Hematopoietic multipotent progenitor cell treated with erythropoietin and hydrocortisone succinate and interleukin-3 and kit ligand, for 17 days (in vitro differentiated cells): ENCODE measurements around the gene RNF144B.
A peak's percentile ranks its signal among the peaks of the same experiment; 100 is the strongest.

Source experiments
- DNase-seq: peaks from one replicate; pipeline ENCODE4 v3.0.0-alpha.2; 2015; ENCODE audit warnings: low spot score

Gene RNF144B

GRCh38 chr6:18488526-18489270, 101.5 kb downstream of the RNF144B start:
- no peak for DNase-seq

GRCh38 chr6:18489335-18489734, 102.2 kb downstream of the RNF144B start:
- no peak for DNase-seq

- DNase-seq = no peak
Measured at GRCh38 chr6:18491308-18492045, 104.3 kb downstream of the RNF144B start.

- DNase-seq = no peak
Measured at GRCh38 chr6:18492972-18493371, 105.8 kb downstream of the RNF144B start.

GRCh38 chr6:18493382-18493891, 106.3 kb downstream of the RNF144B start:
- DNase-seq = no peak

- no peak for DNase-seq
Measured at GRCh38 chr6:18493925-18494324, 106.8 kb downstream of the RNF144B start.

- DNase-seq = no peak
Measured at GRCh38 chr6:18495236-18495635, 108.1 kb downstream of the RNF144B start.

GRCh38 chr6:18496462-18496861, 109.3 kb downstream of the RNF144B start:
- DNase-seq = no peak

- DNase-seq = no peak
Measured at GRCh38 chr6:18497006-18497405, 109.9 kb downstream of the RNF144B start.

- no peak for DNase-seq
Measured at GRCh38 chr6:18498408-18498807, 111.3 kb downstream of the RNF144B start.

- no peak for DNase-seq
Measured at GRCh38 chr6:18500921-18501662, 113.9 kb downstream of the RNF144B start.

- DNase-seq = no peak
Measured at GRCh38 chr6:18501663-18502013, 114.5 kb downstream of the RNF144B start.

- no peak for DNase-seq
Measured at GRCh38 chr6:18503206-18503592, 116.0 kb downstream of the RNF144B start.

GRCh38 chr6:18503593-18504231, 116.6 kb downstream of the RNF144B start:
- DNase-seq = peak; percentile 11

GRCh38 chr6:18504232-18504596, 117.1 kb downstream of the RNF144B start:
- no peak for DNase-seq

GRCh38 chr6:18506382-18507017, 119.3 kb downstream of the RNF144B start:
- DNase-seq = no peak

GRCh38 chr6:18507018-18507415, 119.9 kb downstream of the RNF144B start:
- no peak for DNase-seq

- DNase-seq = no peak
Measured at GRCh38 chr6:18507561-18507960, 120.4 kb downstream of the RNF144B start.

- DNase-seq = no peak
Measured at GRCh38 chr6:18509871-18510643, 122.9 kb downstream of the RNF144B start.

GRCh38 chr6:18510644-18511033, 123.5 kb downstream of the RNF144B start:
- no peak for DNase-seq

GRCh38 chr6:18511211-18511610, 124.1 kb downstream of the RNF144B start:
- no peak for DNase-seq
